ENCODE data around the gene SELENON. TPM values are rescaled to one million over a fixed set of nuclear protein-coding genes. Genes with fewer than 3 reads are reported as not detected.

Gene SELENON
- total RNA-seq, 4 donors from 2014 or later, result 19.7 to 34.5 (median 24.5) TPM

DNA sequence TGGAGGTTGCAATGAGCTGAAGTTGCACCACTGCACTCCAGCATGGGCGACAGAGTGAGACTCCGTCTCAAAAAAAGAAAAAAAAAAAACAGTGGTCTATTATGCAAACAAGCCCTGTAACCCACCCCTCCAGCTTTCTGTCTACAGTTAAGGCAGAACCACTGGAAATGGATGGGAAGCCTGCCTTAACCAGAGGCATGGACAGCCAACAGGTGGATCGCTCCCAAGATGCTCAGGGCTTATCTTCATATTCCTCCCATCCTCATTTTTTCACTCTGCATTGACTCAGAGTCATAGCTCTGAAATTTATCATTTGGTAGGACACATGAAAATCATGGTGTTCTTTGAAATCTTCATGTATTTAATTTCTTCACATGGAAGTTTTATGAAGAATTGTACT, 28.5 kb downstream of the SELENON start:
- TF ChIP-seq, protein P1, sequence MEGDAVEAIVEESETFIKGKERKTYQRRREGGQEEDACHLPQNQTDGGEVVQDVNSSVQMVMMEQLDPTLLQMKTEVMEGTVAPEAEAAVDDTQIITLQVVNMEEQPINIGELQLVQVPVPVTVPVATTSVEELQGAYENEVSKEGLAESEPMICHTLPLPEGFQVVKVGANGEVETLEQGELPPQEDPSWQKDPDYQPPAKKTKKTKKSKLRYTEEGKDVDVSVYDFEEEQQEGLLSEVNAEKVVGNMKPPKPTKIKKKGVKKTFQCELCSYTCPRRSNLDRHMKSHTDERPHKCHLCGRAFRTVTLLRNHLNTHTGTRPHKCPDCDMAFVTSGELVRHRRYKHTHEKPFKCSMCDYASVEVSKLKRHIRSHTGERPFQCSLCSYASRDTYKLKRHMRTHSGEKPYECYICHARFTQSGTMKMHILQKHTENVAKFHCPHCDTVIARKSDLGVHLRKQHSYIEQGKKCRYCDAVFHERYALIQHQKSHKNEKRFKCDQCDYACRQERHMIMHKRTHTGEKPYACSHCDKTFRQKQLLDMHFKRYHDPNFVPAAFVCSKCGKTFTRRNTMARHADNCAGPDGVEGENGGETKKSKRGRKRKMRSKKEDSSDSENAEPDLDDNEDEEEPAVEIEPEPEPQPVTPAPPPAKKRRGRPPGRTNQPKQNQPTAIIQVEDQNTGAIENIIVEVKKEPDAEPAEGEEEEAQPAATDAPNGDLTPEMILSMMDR (IDR thresholded peaks at IDR 0.05), result no peak
- no peak for TF ChIP-seq POLR2A (IDR thresholded peaks at IDR 0.05)
- H3K4me1 ChIP-seq, result peaks cover 0 to 16% (median 0%) of the 10 kb centered on the region in 3 donors
- H3K27ac ChIP-seq, result no peak overlapping the region
- no peak overlapping the region for H3K4me3 ChIP-seq
- peaks cover 24 to 87% (median 48%) of the 10 kb centered on the region in 3 donors for H3K36me3 ChIP-seq
- no peak for DNase-seq
- intact Hi-C loops (cut with DNase I), result loop anchor here (10.0 kb wide), 1 partner anchor 166 kb away; the partner anchor contains the start of gene PAFAH2
- WGBS, 2 donors, result 60 to 67% methylated on average over 3 of the region's 3 CpGs
- no peaks in the 10 kb centered on the region for H3K27me3 ChIP-seq
- no peaks in the 10 kb centered on the region for H3K9me3 ChIP-seq

DNA sequence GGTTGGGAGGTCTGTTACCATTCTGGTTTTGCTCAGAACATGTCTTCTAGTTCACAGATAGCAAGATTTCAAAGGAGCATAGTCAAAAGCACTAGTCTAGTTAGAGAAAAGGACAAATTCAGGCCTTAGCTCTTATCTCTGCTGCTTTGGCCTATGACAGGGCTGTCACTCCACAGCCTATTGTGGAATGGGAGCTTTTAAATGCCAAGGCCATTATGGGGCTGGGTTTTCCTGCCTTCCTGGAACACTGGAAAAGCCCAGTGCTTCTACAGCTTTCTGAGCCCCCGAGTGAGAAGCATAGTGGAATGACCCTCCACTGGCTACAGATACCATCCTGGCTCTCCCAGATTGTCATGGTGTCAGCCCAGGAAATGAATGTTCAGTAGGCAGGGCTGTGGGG, 29.1 kb downstream of the SELENON start:
- WGBS, 2 donors, result 57 to 80% methylated on average over 1 of the region's 1 CpG
- H3K27ac ChIP-seq, result no peak overlapping the region

DNA sequence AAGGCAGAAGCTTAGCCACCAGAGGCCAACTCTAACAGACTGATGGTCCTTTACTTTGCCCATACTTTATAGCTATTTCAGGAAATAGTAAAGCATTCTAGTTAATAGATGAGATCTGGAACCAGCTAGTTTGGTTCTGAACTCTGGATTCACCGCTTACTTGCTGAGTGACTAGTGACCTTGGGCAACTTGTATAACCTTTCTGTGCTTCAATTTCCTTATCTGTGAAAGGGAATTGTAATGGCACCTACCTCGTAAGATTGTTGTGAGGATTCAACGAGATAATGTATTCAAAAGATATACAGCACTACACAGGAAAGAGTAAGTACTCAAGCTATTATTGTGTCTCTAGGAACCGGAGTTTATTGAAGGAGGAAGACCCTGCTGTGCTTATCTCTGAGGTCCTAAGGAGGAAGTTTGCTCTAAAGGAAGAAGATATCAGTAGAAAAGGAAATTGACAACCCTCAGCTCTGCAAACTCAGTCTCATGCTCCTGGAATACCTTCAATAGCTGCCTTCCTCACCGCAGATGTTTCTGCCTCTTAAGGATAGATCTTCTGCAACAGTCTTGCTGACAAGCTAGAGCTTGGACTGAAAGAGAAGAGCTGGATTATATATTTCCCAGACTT, 31.7 kb downstream of the SELENON start:
- intact Hi-C loops (cut with DNase I), result no loop called here
- Histone ChIP-seq H3K9me3 (no peaks in the 10 kb centered on the region), H3K27me3 (no peaks in the 10 kb centered on the region), H3K4me1 (peaks cover 0 to 7% (median 0%) of the 10 kb centered on the region in 3 donors), H3K36me3 (peaks cover 19 to 92% (median 50%) of the 10 kb centered on the region in 3 donors), H3K27ac (no peak overlapping the region), H3K4me3 (no peak overlapping the region)
- WGBS, 2 donors, result 60 to 67% methylated on average over 4 of the region's 5 CpGs
- no peak for DNase-seq
- TF ChIP-seq, protein P1 (IDR thresholded peaks at IDR 0.05), result no peak
- no peak for TF ChIP-seq POLR2A (IDR thresholded peaks at IDR 0.05)

More for the DNA sequence above, 29.1 kb downstream of the SELENON start:
- no peak for TF ChIP-seq POLR2A (IDR thresholded peaks at IDR 0.05)
- TF ChIP-seq, protein P1 (IDR thresholded peaks at IDR 0.05), result no peak
- no peak overlapping the region for H3K4me3 ChIP-seq
- DNase-seq, result no peak
- H3K9me3 ChIP-seq, result no peaks in the 10 kb centered on the region
- H3K27me3 ChIP-seq, result no peaks in the 10 kb centered on the region
- intact Hi-C loops (cut with DNase I), result loop anchor here (10.0 kb wide), 1 partner anchor 166 kb away; the partner anchor contains the start of gene PAFAH2
- H3K36me3 ChIP-seq, result peaks cover 24 to 91% (median 53%) of the 10 kb centered on the region in 3 donors
- H3K4me1 ChIP-seq, result peaks cover 0 to 15% (median 0%) of the 10 kb centered on the region in 3 donors

DNA sequence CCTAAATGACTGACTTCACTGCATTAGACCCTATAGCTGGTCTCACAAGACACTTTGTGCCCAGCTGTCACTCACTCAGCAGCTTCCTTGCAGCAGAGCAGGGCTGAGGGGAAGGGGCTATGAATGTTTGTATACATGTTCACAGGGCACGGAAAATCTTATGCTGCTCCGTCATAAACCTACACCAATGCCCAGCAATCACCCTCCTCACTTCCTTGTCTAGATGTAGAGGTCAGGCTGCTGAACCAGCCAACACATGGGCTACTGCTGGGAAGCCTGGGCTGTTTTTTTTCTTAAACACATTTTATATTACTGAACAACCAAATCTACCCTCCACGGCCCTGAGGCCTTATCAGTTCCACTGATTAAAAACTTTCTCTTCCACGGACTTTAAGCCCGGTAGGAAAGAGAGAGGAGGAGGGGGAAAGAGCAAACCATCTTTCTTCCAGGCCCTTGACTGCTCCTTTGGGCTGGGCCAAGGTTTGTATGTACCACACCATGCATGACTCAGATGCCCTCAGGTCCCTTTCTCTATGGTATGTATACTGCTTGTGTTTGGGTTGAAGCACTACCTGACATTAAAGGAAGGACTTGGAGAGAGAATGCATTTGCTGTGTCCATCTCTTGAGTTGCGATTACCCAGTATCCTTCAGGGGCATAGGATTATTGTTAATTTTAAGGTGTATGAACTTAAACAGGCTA, 32.5 kb downstream of the SELENON start:
- H3K27me3 ChIP-seq, result no peaks in the 10 kb centered on the region
- WGBS, 2 donors, result 74 to 78% methylated on average over 6 of the region's 6 CpGs
- DNase-seq, result no peak
- no peaks in the 10 kb centered on the region for H3K9me3 ChIP-seq
- TF ChIP-seq, protein P1 (IDR thresholded peaks at IDR 0.05), result no peak
- intact Hi-C loops (cut with DNase I), result no loop called here
- H3K27ac ChIP-seq, result no peak overlapping the region
- peaks cover 0 to 7% (median 0%) of the 10 kb centered on the region in 3 donors for H3K4me1 ChIP-seq
- H3K36me3 ChIP-seq, result peaks cover 15 to 84% (median 44%) of the 10 kb centered on the region in 3 donors
- no peak overlapping the region for H3K4me3 ChIP-seq

DNA sequence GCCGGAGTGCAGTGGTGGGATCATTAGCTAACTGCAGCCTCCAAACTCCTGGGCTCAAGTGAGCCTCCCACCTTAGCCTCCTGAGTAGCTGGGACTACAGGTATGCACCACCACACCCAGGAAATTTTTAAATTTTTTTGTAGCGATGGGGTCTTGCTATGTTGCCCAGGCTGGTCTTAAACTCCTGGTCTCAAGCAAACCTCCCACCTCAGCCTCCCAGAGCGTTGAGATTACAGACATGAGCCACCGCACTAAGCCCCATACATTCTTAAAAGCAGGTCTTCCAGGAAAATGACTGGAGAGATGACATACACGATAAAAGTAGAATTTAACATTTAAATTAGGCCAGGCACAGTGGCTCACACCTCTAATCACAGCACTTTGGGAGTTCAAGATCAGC, 33.2 kb downstream of the SELENON start:
- H3K27ac ChIP-seq, result no peak overlapping the region
- TF ChIP-seq, protein P1 (IDR thresholded peaks at IDR 0.05), result no peak
- TF ChIP-seq POLR2A (IDR thresholded peaks at IDR 0.05), result no peak
- no peak for DNase-seq
- H3K4me3 ChIP-seq, result no peak overlapping the region
- WGBS, 2 donors, result 89 to 92% methylated on average over 3 to 5 of the region's 5 CpGs
- H3K9me3 ChIP-seq, result no peaks in the 10 kb centered on the region
- no peaks in the 10 kb centered on the region for H3K27me3 ChIP-seq
- intact Hi-C loops (cut with DNase I), result no loop called here
- H3K36me3 ChIP-seq, result peaks cover 15 to 77% (median 39%) of the 10 kb centered on the region in 3 donors
- peaks cover 0 to 7% (median 0%) of the 10 kb centered on the region in 3 donors for H3K4me1 ChIP-seq
